Activated CD4-positive, alpha-beta T cell treated with anti-CD3 and anti-CD28 coated beads for 48 hours (primary cell): ENCODE measurements around the gene LTA.
A peak's percentile ranks its signal among the peaks of the same experiment; 100 is the strongest.
"Not testable (repeated sequence)": the region's sequence is repeated elsewhere in the genome, so short reads cannot be mapped to it uniquely, and the experiment has no call there.

Experiments
- DNase-seq: peaks from one replicate; pipeline ENCODE4 v3.0.0-alpha.2; 2020

The LTA gene

DNA sequence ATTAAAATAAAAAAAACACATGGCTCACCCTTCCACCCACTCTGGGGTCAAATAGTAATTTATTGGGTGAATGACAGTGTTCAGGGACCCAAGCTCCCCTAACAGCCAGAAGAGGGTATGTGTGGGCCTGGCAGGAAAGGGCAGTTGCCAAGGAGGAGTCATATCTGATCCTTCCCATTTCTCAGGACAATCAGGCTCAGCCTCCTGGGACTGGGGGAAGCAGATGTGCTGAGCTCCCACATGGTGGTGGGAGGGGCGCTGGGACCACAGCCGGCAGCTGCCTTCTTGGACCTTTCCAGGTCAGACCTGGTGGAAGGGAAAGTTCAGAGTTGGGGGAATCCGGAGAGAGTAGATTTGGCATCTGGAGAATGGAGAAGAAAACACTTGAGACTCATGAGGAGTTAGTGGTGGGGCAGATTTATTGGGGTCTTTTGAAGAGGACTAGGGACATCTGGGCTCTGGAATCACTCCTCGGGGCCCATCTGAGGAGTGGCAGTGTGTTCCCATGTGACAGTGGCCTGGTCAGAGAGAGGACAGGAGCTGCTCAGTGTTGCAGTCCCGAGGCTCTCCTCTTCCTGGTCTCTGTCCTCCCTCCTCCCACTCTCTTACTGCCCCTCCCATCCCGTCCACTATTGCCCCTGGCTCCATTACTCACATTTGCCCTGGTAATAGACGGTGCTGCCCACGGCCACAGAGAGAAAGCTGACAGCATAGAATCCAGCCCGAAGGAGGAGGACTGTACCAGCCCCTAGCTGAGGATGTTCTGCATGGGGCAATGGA is 17.0 kb downstream of the LTA start:
- no peak for DNase-seq

- not testable (repeated sequence) for DNase-seq
Measured at GRCh38 chr6:31590691-31591090, 18.6 kb downstream of the LTA start.

- no peak for DNase-seq
Measured at GRCh38 chr6:31592396-31592771, 20.3 kb downstream of the LTA start.

GRCh38 chr6:31597006-31597405 is 24.9 kb downstream of the LTA start:
- peak; percentile 51 for DNase-seq

- no peak for DNase-seq
Measured at GRCh38 chr6:31607317-31607716, 35.2 kb downstream of the LTA start.

DNA sequence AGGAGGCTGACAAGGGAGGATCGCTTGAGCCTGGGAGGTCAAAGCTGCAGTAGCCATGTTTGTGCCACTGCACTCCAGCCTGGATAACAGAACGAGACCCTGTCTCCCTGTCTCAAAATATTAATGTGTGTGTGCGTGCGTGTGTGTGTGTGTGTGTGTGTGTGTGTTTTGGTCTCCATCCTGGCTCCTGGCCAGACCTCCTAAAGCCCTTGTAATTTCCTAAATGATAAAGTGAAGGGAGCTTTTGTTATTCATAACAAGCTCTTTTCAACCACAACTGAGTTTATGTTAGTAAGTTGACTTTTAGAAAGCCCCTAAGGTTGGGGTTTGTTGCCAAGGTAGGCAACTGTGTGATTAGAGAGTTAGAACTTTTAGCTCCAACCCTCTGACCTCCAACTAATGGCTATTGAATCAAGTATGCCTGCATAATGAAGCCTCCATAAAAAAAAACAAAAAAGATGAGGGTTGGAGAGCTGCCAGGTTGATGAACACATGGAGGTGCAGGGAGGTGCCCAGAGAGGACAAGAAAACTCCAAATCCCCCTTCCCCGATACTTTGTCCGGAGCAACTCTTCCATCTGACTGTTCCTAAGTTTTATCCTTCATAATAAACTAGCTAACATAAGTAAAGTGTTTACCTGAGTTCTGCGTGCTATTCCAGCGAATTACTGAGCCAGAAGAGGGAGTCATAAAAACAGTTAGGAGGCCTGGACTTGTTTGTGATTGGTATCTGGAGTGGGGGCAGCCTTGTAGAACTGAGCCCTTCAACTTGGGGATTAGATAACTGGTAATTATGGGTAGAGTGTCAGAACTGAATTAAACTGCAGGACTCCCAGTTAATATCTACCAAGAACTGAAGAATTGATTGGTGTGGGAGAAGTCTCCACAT is 37.7 kb downstream of the LTA start:
- DNase-seq = no peak

DNA sequence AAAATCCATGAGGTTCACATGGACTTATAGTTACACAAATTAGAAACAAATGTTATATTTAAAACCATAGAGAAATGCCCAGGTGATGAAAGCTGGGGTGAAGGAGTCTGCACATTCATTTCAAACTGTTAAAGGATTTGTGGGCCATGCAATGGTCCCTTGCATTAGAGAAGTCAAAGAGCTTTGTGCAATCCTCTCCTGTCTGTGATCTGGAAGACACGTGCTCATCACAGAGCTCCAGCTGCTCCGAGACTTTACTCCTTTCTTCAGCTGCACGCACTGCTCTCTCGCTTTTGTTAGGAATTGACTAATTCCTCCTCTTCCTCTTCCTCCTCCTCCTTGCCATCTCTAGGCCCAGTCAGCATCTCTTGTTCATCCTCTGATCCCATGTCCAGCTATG is 38.9 kb downstream of the LTA start:
- no peak for DNase-seq

DNA sequence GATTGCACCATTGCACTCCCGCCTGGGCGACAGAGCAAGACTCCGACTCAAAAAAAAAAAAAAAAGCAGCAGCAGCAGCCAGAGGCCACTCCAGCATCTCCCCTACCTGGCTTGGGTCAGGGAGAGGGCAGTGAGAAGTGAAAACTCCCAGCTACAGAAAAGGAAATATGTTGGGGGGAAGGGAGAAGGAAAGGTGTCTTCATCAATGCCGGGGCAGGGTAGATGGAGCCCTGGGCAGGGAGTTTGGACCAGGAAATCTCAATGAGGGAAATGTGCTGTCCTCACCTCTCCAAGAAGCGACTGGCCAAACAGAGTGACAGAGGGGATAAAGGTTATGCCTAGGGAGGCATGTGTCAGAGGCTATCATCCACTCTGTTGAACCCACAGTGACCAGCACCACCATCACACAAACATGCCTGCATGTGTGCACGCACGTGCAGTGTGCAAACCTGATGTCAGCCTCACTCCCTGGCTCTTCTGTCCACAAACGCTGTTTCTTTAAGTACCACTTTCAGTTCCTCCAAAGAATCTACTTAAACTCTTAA is 42.1 kb downstream of the LTA start:
- DNase-seq = no peak

- DNase-seq = no peak
Measured at GRCh38 chr6:31614684-31615578, 42.8 kb downstream of the LTA start, which contains the start of gene AIF1. TSS of gene AIF1 (plus strand) at chr6:31615234. CDS start at chr6:31615330, 96 bp downstream.

GRCh38 chr6:31615748-31616147 is 43.7 kb downstream of the LTA start:
- peak; percentile 51 for DNase-seq

DNA sequence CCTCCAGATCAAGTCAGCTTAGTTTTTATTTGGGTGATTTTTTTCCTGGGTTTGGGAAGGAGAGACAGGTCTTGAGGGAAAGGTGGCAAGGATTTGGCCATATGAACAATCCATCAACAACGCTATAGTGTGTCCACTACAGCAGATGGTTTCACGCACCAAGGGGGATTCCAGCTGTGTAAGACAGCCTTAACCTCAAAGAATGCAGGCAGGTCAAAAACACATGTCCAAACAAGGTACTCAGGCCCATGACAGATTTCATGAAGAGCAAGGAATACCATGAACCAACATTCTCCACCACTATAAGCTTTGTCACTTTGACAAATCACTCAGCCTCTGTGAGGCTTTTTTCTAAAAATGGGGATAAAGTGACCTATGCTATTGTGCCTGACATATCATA is 44.9 kb downstream of the LTA start:
- no peak for DNase-seq

DNA sequence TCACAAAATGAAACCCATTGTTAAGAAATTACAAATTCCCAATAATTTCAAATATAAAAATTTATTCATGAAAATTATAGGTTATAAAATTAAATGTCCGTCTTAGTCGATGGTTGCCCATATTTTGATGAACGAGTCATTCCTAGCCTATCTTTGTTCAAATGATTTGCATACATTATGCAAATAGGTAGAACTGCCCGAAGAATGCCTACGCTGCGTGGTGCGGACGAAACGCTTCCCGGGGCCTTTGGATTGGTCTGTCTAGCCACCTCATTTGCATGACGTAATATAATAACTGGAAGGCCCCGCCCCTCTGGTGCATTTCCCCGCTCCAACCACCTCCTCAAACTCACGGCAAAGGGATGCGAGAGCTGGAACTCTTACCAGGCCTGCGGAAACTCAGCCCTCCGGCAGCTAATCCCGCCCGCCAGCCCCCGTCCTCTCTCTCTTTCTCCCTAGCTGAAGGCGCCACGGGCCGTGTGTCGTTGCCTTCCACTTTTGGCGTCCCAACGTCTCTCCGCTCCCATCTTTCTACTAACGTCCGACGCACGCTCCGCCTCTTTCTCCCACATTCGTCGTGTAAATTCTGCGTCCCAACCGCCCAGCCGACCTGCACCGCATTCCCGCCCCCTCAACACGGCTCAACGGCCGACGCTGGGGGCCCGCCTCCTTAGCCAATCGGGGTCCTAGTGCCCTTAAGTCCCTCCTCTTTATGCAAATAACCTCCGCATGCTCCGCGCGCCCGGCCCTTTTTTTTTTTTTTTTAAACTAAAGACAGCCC is 47.9 kb downstream of the LTA start:
- DNase-seq = peak; percentile 98

DNA sequence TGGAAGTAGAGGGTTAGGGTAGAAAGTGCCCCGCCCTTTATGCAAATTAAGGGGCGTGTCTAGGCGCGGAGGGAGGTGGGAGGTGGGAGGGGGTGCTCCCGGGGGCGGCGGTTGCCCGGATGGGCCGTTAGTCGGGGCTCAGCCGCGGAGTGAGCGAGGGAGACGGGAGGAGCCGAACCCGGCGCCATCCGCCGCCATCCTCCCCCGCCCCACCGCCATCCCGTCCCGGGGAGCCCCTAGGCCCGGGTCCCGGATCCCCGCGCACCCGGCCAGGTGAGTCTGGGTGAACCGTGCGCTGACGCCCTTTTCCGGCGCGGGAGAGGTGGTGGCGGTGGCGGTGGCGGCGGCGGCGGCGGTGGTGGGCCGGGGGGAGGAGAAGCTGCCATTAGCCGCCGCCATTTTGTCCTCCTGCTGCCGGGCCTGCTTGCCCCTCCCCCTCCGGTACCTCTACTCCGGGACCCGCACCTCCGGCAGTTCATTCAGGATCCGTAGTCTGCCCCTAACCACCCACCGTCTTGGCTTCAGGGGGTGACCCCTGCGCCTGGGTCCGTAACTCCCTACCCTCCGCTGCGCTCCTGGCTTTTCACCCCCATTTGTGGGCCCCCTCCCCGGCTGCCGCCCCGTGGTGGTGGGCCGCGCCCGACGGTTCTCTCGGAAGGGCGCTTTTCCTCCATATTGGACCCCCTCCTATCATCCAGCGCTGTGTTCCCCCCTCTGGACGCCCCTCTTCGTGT is 48.7 kb downstream of the LTA start, which contains the start of gene PRRC2A:
PRRC2A (plus strand) TSS at position 130 of the 734 bp plus-strand sequence. CDS start 2,075 bp downstream, outside the sequence.
- DNase-seq = peak; percentile 98

GRCh38 chr6:31621320-31621939 is 49.3 kb downstream of the LTA start:
- no peak for DNase-seq

DNA sequence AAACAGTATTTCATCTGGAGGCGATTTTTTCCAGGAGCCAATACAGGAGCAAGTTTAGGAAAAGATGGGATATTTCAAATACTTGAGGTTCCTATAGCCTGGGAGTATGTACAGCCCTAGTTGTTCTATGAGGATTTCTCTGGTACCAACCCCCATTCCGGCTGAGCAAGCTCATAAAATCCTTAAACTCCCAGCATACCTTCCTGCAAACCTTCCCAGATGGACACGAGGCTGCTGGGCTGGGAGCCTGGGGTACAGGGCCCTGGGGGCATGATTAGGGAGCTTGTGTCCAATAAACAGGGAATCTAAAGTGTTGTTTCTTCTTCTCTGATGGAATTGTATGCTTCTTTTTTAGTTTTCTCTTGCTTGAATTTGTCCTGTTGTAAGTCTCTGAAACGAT is 49.9 kb downstream of the LTA start:
- no peak for DNase-seq

DNA sequence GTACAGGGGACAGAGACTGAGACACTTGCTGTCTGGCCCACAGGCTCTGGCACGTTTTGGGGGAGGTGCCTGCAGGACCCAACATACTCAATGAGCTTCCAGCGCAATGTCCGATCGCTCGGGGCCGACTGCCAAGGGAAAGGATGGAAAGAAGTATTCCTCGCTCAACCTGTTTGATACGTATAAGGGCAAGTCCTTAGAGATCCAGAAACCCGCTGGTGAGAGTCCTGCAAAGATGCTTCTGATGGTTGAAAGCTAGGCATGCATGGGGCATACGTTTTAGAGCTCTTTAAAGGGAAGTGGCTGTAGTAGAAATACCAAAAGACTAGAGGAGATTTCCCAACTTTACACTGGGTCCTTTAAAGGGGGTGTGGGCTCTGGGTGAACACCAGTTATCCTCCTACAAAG is 50.6 kb downstream of the LTA start:
- DNase-seq = no peak
